Stimulated activated CD8-positive, alpha-beta memory T cell treated with anti-CD3 and anti-CD28 coated beads, Interleukin-7, amount 100 ng/mL, for 48 hours (primary cell): Measurements from ENCODE around the gene BAIAP2.

Experiments used
- DNase-seq, 2 donors: peaks; one replicate each; pipeline ENCODE4 v3.0.0-alpha.2; 2020; ENCODE audit warnings: low read depth in 1 of 2; ENCODE audit errors: extremely low read depth in 1 of 2

Gene BAIAP2

GRCh38 chr17:81102869-81103268, 67.9 kb downstream of the BAIAP2 start:
- no peak for DNase-seq

GRCh38 chr17:81103379-81103778, 68.4 kb downstream of the BAIAP2 start:
- no peak for DNase-seq

GRCh38 chr17:81106716-81107115, 71.8 kb downstream of the BAIAP2 start:
- no peak for DNase-seq

GRCh38 chr17:81108220-81108619, 73.3 kb downstream of the BAIAP2 start:
- DNase-seq: no peak

- no peak for DNase-seq
Observed at GRCh38 chr17:81109957-81110356, 75.0 kb downstream of the BAIAP2 start.

- DNase-seq: no peak
Observed at GRCh38 chr17:81110488-81111040, 75.6 kb downstream of the BAIAP2 start.

GRCh38 chr17:81111066-81111465, 76.1 kb downstream of the BAIAP2 start:
- no peak for DNase-seq

GRCh38 chr17:81112450-81112849, 77.5 kb downstream of the BAIAP2 start:
- no peak for DNase-seq

- DNase-seq: no peak
Observed at GRCh38 chr17:81113158-81113724, 78.3 kb downstream of the BAIAP2 start.

GRCh38 chr17:81114351-81115093, 79.6 kb downstream of the BAIAP2 start:
- no peak for DNase-seq

- no peak for DNase-seq
Observed at GRCh38 chr17:81115219-81115618, 80.3 kb downstream of the BAIAP2 start.

GRCh38 chr17:81115749-81116464, 81.0 kb downstream of the BAIAP2 start:
- no peak for DNase-seq

- no peak for DNase-seq
Observed at GRCh38 chr17:81116704-81117103, 81.8 kb downstream of the BAIAP2 start.

GRCh38 chr17:81117672-81118198, 82.8 kb downstream of the BAIAP2 start:
- DNase-seq: no peak

GRCh38 chr17:81118308-81119221, 83.6 kb downstream of the BAIAP2 start:
- DNase-seq: no peak

GRCh38 chr17:81119223-81120148, 84.5 kb downstream of the BAIAP2 start:
- peak; percentile 68 to 77 for DNase-seq

GRCh38 chr17:81120149-81120484, 85.2 kb downstream of the BAIAP2 start:
- no peak for DNase-seq

GRCh38 chr17:81120695-81121621, 86.0 kb downstream of the BAIAP2 start:
- no peak for DNase-seq
